Psoas muscle (tissue), 8 donors: ENCODE results near the gene TBC1D1. TPM values are rescaled to one million over a fixed set of nuclear protein-coding genes. Genes with fewer than 3 reads are reported as not detected.

Source experiments
- ATAC-seq, 4 donors: fragments of 200-7000 bp; cut with Tn5 transposase; one replicate each; pipeline ENCODE4 v1.9.1; 2020; ENCODE audit warnings: moderate library complexity in 3 of 4, mild to moderate bottlenecking in 2 of 4
- DNase-seq, 2 donors: peaks; one replicate each; pipeline ENCODE4 v3.0.0-alpha.2; 2020
- H3K27ac ChIP-seq: fragments of 200-600 bp; one replicate; pipeline ENCODE4 v1.8.0; 2022
- H3K27me3 ChIP-seq, 3 donors: fragments of 200-600 bp in 1 of 3; one replicate each; pipeline versions ENCODE4 v1.6.1 to v1.8.0; 2013 to 2022; ENCODE audit warnings: low read length in 2 of 3, mild to moderate bottlenecking in 2 of 3, moderate library complexity in 1 of 3; ENCODE audit not compliant: insufficient read depth in 3 of 3
- H3K36me3 ChIP-seq, 2 donors: fragments of 200-600 bp in 1 of 2; one replicate each; pipeline versions ENCODE4 v1.6.1 to v1.8.0; 2013 to 2022; ENCODE audit warnings: low read depth in 1 of 2, mild to moderate bottlenecking in 1 of 2, moderate library complexity in 1 of 2; ENCODE audit not compliant: insufficient read depth in 1 of 2
- H3K4me1 ChIP-seq: fragments of 200-600 bp; one replicate; pipeline ENCODE4 v1.8.0; 2022
- H3K4me3 ChIP-seq: fragments of 200-600 bp; one replicate; pipeline ENCODE4 v1.8.0; 2022; ENCODE audit warnings: mild to moderate bottlenecking
- H3K9me3 ChIP-seq: fragments of 200-600 bp; one replicate; pipeline ENCODE4 v1.8.0; 2022
- WGBS, 3 donors: extraction: QIAGEN DNeasy Blood & Tissue Kit; methylation state at CpG; one replicate each; pipeline versions ENCODE4 v1.1.6 to v1.1.7; 2013; 5-methylcytosine and 5-hydroxymethylcytosine counted together
- intact Hi-C, 2 donors: fragments of 100-400 bp; cut with DNase I; formaldehyde crosslinking; loops; one replicate each; pipeline versions ENCODE4 v1.11.0 to v1.14.2; 2022
- polyA plus RNA-seq, 3 donors: library from polyadenylated mRNA; stranded (reverse); fragments of 200-250 nt; gene quantifications; one replicate each; pipeline ENCODE4 v1.2.3, GENCODE V29; 2013
- total RNA-seq, 4 donors: library from RNA; stranded (reverse); fragmentation: NEBNext Ultra II Directional in 2 of 4; extraction: Animal tissue kit (Norgen Biotek cat#: 25700) in 2 of 4; gene quantifications; one replicate each; pipeline versions ENCODE4 v1.2.1 to v1.2.4, GENCODE V29; 2021 to 2023
- TF ChIP-seq, protein P1 (sequence below): fragments of 200-600 bp; IDR thresholded peaks from one replicate; pipeline ENCODE4 v1.8.0; 2022; ENCODE audit warnings: antibody characterized with exemption
- donor health status: healthy with polysubstance abuse.
- donor health status: DM: no; HTN: no; CAD: no; lungs with moderate emphysema.
- donor health status: Bipolar disorder and iron deficiency.
- donor health status: healthy.
- donor health status: DM: yes; HTN: yes; CAD: no.
- donor health status: DM: no; HTN: no; CAD: no.
- donor health status: DM: no; HTN: no; CAD: no.
- donor health status: DM: yes; HTN: yes; CAD: no.

The TBC1D1 gene
- total and polyA plus RNA-seq, 7 donors, result 18.1 to 130 (median 42.5) TPM

DNA sequence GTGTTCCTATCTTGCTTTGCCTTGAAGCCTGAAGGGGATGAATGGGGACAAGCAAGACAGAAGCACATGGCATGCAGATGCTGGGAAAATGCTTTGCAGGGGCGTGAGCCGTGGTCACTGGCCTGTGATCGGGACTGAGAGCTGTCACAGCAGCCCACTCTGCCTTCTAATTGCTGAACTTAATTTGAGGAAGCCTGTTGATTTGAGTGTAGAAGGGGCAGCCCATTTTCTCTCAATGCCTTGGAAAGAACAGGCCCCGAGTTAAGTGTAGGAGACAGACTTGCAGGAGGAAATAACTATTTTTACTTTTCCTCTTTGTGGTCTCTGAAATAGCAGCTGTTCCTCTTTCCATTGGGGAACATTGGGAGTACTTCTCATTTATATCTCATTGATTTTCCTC lies 26.1 kb upstream of the TBC1D1 start:
- no peak overlapping the region for H3K4me3 ChIP-seq
- DNase-seq (no peak), ATAC-seq (no peak)
- 74 to 80% (median 77%) methylated on average over 4 of the region's 4 CpGs for WGBS, 3 donors
- no peaks in the 10 kb centered on the region for H3K27me3 ChIP-seq
- TF ChIP-seq, protein P1, sequence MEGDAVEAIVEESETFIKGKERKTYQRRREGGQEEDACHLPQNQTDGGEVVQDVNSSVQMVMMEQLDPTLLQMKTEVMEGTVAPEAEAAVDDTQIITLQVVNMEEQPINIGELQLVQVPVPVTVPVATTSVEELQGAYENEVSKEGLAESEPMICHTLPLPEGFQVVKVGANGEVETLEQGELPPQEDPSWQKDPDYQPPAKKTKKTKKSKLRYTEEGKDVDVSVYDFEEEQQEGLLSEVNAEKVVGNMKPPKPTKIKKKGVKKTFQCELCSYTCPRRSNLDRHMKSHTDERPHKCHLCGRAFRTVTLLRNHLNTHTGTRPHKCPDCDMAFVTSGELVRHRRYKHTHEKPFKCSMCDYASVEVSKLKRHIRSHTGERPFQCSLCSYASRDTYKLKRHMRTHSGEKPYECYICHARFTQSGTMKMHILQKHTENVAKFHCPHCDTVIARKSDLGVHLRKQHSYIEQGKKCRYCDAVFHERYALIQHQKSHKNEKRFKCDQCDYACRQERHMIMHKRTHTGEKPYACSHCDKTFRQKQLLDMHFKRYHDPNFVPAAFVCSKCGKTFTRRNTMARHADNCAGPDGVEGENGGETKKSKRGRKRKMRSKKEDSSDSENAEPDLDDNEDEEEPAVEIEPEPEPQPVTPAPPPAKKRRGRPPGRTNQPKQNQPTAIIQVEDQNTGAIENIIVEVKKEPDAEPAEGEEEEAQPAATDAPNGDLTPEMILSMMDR, result no peak
- H3K4me1 ChIP-seq, result no peaks in the 10 kb centered on the region
- H3K27ac ChIP-seq, result no peak overlapping the region
- H3K9me3 ChIP-seq, result no peaks in the 10 kb centered on the region
- intact Hi-C loops, result no loop called here
- peaks cover 0 to 6% of the 10 kb centered on the region in 2 donors for H3K36me3 ChIP-seq

DNA sequence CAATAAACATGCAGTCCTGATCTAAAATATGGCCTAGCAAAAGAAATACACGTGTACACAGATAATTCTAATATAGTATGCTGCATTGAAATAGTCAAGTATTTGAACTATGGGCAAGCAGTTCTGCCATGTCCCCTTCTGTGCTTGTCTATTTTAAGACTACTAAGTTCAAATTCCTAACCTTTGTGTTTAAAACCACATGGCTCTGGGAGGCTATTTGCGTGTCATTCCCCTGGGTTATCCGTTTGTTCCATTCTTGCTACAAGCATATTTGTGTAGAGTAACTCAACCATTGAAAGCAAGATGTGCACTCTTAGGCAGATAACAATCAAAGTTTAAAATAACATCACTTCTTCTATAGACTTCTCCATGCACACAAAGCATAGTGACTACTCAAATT lies 25.4 kb upstream of the TBC1D1 start:
- 39 to 56% (median 41%) methylated on average over 3 of the region's 3 CpGs for WGBS, 3 donors
- no peak overlapping the region for H3K4me3 ChIP-seq
- peaks cover 0 to 6% of the 10 kb centered on the region in 2 donors for H3K36me3 ChIP-seq
- H3K9me3 ChIP-seq, result no peaks in the 10 kb centered on the region
- H3K4me1 ChIP-seq, result no peaks in the 10 kb centered on the region
- intact Hi-C loops, result no loop called here
- no peaks in the 10 kb centered on the region for H3K27me3 ChIP-seq
- DNase-seq, result no peak
- TF ChIP-seq, protein P1, result no peak
- no peak for ATAC-seq
- no peak overlapping the region for H3K27ac ChIP-seq

GRCh38 chr4:37867102-37867501 lies 23.8 kb upstream of the TBC1D1 start:
- Histone ChIP-seq H3K36me3 (no peaks in the 10 kb centered on the region), H3K4me3 (no peak overlapping the region), H3K27ac (no peak overlapping the region), H3K27me3 (no peaks in the 10 kb centered on the region), H3K9me3 (no peaks in the 10 kb centered on the region), H3K4me1 (no peaks in the 10 kb centered on the region)
- 93 to 97% (median 96%) methylated on average over 3 of the region's 3 CpGs for WGBS, 3 donors
- no peak for ATAC-seq
- intact Hi-C loops, result no loop called here
- no peak for DNase-seq
- TF ChIP-seq, protein P1, result no peak

- no peaks in the 10 kb centered on the region for H3K9me3 ChIP-seq
- H3K27me3 ChIP-seq, result no peaks in the 10 kb centered on the region
- DNase-seq (no peak), ATAC-seq (no peak)
- no peak overlapping the region for H3K27ac ChIP-seq
- intact Hi-C loops, result no loop called here
- no peaks in the 10 kb centered on the region for H3K36me3 ChIP-seq
- WGBS, 3 donors, result 82 to 85% (median 84%) methylated on average over 4 of the region's 4 CpGs
- H3K4me1 ChIP-seq, result no peaks in the 10 kb centered on the region
- TF ChIP-seq, protein P1, result no peak
- no peak overlapping the region for H3K4me3 ChIP-seq
Observed at GRCh38 chr4:37868238-37868637, 22.6 kb upstream of the TBC1D1 start.

DNA sequence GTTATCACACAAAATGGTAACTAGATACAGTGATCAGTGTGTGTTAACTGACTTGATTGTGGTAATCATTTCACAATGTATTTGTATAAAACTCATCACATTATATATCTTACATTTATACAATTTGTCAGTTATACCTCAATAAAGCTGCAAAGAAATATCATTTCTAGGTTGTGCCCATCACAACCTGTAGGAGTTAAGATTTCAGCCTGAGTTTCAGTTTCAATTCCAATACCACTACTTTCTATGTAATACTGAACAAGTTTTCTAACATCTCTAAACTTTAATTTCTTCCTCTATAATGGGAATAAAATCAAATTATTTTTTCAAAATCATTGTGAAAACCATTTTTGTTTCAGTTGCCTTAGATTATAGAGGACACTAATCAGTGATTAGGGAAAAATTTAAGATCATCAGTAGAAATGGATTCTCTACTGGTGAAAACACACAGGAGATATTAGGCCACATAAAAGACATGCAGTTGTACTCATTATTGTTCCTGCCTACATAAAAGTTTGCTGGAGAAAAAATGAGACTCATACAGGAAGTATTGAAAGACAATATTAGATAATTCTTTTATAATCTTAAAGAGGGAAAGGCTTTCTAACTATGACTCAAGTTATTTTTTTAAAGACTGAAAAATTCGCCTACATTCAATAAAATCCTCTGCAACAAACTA lies 18.4 kb upstream of the TBC1D1 start:
- intact Hi-C loops, result no loop called here
- TF ChIP-seq, protein P1, result no peak
- Histone ChIP-seq H3K4me1 (no peaks in the 10 kb centered on the region), H3K36me3 (no peaks in the 10 kb centered on the region), H3K27me3 (no peaks in the 10 kb centered on the region), H3K9me3 (no peaks in the 10 kb centered on the region), H3K4me3 (no peak overlapping the region), H3K27ac (no peak overlapping the region)
- ATAC-seq, result no peak
- WGBS, 3 donors, result 89 to 93% (median 92%) methylated on average over 1 of the region's 1 CpG
- no peak for DNase-seq
